ENCODE results near the gene GATAD2A.

The GATAD2A gene

GRCh38 chr19:19388568-19389555 lies 16.6 kb upstream of the GATAD2A start:
- TF ChIP-seq POLR2AphosphoS5 (IDR thresholded peaks at IDR 0.05; ENCODE audit: low read depth, low read length) (no peak), SIN3A (IDR thresholded peaks at IDR 0.05; ENCODE audit: borderline replicate concordance, insufficient read depth, low read length) (no peak), TAF1 (IDR thresholded peaks at IDR 0.05; ENCODE audit: borderline replicate concordance, insufficient read depth, low read length) (no peak), FOXP2 (optimal IDR thresholded peaks at IDR 0.05; ENCODE audit: borderline replicate concordance, extremely low read depth, extremely low read length, insufficient read depth) (no peak), REST (IDR thresholded peaks at IDR 0.05; ENCODE audit: insufficient read depth in 1 of 2, low read depth in 2 of 2, low read length in 2 of 2) (no peak)

GRCh38 chr19:19399733-19400433 lies 5.6 kb upstream of the GATAD2A start:
- TF ChIP-seq FOXP2 (optimal IDR thresholded peaks at IDR 0.05; ENCODE audit: borderline replicate concordance, extremely low read depth, extremely low read length, insufficient read depth) (no peak), TAF1 (IDR thresholded peaks at IDR 0.05; ENCODE audit: borderline replicate concordance, insufficient read depth, low read length) (no peak), POLR2AphosphoS5 (IDR thresholded peaks at IDR 0.05; ENCODE audit: low read depth, low read length) (no peak), REST (IDR thresholded peaks at IDR 0.05; ENCODE audit: insufficient read depth in 1 of 2, low read depth in 2 of 2, low read length in 2 of 2) (no peak), SIN3A (IDR thresholded peaks at IDR 0.05; ENCODE audit: borderline replicate concordance, insufficient read depth, low read length) (no peak)

- no peak for TF ChIP-seq POLR2AphosphoS5 (IDR thresholded peaks at IDR 0.05; ENCODE audit: low read depth, low read length)
- TF ChIP-seq REST (IDR thresholded peaks at IDR 0.05; ENCODE audit: insufficient read depth in 1 of 2, low read depth in 2 of 2, low read length in 2 of 2): no peak
- TF ChIP-seq TAF1 (IDR thresholded peaks at IDR 0.05; ENCODE audit: borderline replicate concordance, insufficient read depth, low read length): no peak
Measured at GRCh38 chr19:19402656-19403372, 2.7 kb upstream of the GATAD2A start.

- no peak for TF ChIP-seq POLR2AphosphoS5 (IDR thresholded peaks at IDR 0.05; ENCODE audit: low read depth, low read length)
- TF ChIP-seq SIN3A (IDR thresholded peaks at IDR 0.05; ENCODE audit: borderline replicate concordance, insufficient read depth, low read length): no peak
- no peak for TF ChIP-seq TAF1 (IDR thresholded peaks at IDR 0.05; ENCODE audit: borderline replicate concordance, insufficient read depth, low read length)
- no peak for TF ChIP-seq FOXP2 (optimal IDR thresholded peaks at IDR 0.05; ENCODE audit: borderline replicate concordance, extremely low read depth, extremely low read length, insufficient read depth)
- no peak for TF ChIP-seq REST (IDR thresholded peaks at IDR 0.05; ENCODE audit: insufficient read depth in 1 of 2, low read depth in 2 of 2, low read length in 2 of 2)
Measured at GRCh38 chr19:19403373-19403901, 2.0 kb upstream of the GATAD2A start.
